Mononuclear cell (primary cell): ENCODE measurements around the gene PCGF3. TPM values are rescaled to one million over a fixed set of nuclear protein-coding genes. Genes with fewer than 3 reads are reported as not detected.

Source experiments
- H3K27me3 ChIP-seq: 2 replicates; pipeline ENCODE4 v1.6.0; 2011; ENCODE audit warnings: low read length, control low read depth; ENCODE audit not compliant: insufficient read depth
- H3K4me1 ChIP-seq: 2 replicates; pipeline ENCODE4 v1.5.1; 2011; ENCODE audit warnings: mild to moderate bottlenecking, low read length, control low read depth; ENCODE audit not compliant: insufficient read depth
- H3K4me3 ChIP-seq: 2 replicates; pipeline ENCODE4 v1.5.1; 2011; ENCODE audit warnings: mild to moderate bottlenecking, low read length, moderate library complexity
- H3K9me3 ChIP-seq: 2 replicates; pipeline ENCODE4 v1.5.1; 2011; ENCODE audit warnings: low read depth, mild to moderate bottlenecking, control low read depth, low read length
- total RNA-seq: library from RNA; depleted of rRNA; stranded (reverse); fragments of >200 nt; gene quantifications from one replicate; pipeline ENCODE4 v1.2.3, GENCODE V29; 2012

Gene PCGF3
- total RNA-seq, 1 donor: 49.7 TPM

DNA sequence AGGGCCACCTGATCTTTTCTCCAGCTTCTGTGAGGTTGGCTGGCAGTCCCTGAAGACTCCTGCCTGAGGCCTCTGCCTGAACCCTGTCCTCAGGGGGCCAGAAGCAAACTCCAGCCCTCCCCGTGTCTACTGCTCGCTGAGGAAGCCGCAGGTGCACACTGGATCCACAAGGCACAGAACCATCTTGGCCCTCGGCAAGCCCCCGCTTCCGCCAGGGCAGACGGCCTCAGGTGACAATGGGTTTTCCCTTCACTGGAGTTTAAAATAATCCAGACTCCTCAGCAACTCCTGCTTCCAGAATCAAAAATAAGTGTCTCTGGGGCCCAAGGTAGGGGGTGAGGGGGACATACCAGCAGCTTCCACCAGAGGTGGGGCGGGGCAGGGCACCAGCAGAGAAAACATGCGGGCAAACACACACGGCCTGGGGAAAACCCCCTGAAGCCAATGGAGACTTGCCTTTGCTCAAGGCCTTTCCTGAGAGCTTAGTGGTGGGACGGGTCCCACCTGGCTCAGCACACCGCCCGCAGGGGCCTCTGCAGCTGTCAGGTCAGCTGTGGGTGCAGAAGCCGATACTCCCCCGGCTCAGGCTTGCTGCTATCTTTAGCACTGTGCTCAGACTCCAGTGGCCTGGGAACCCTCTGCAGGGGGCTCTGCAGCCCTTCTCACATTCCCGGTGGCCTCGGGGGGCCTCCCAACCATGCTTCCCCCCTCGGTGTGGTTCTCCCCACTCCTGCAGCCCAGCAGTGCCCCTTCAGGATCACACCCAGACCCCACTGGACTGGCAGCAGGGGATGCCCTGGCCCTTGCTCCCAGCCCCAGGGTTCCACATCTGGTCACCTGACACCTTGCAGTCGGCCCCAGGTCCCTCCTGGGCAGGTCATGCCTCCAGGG is 29.4 kb upstream of the PCGF3 start:
- Histone ChIP-seq H3K4me3 (no peak overlapping the region), H3K4me1 (peaks cover 28% of the 10 kb centered on the region), H3K9me3 (no peaks in the 10 kb centered on the region), H3K27me3 (no peaks in the 10 kb centered on the region)

DNA sequence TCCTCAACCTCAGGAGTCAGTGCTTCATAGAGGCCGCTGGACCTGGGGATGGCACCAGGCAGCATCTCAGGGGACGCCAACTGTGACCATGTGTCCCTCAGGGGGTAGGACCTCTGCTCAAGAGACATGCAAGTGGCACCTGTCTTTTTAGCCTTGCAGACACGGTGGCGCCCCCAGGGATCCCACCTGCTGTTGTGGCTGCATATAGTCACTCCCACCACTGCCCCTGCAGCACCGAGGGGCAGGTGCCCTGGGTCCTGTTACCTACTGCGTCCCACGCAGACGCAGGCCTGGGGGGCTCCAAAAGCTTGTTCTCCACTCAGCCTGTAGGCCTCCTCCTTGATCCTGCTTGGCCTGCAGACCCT is 28.8 kb upstream of the PCGF3 start:
- no peak overlapping the region for H3K4me3 ChIP-seq

DNA sequence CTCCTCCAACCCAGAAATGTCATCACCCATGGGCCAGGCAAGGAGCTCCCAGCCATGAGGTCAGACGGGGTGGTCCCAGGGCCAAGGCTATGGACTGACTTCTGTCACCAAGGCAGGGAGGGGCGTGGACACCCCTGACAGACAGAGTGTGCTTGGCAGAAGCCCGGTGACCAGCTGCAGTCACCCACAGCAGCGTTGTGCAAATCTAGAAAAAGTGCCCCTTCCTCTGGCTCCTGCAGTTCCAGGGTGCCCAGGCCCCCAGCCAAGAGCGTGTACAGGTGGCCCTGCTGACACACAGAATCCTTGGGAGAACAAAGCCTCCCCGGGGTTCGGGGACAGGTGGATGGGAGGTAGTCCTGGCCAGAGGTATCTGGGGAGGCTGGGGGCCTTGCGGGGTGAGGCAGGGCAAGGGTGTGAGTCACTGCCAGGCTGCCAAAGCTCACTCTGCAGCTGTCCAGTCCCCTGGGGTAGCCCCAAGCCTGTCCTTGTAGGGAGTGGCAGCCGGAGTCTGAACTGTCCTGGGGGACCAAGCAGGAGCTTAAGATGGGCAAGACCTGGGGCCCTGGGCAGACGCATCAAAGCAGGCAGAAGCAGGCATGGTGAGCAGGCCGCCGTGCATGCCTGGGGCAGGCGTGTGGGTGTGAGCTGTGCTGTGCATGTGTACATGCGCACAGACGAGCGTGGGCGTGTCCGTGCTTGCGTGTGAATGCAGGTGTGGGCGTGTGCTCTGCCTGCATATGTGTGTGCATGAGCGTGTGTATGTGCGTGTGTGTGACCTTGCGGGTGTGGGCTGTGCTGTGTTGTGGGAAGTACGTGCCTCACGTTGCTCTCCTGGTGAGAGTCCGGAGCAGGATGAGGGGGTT is 28.0 kb upstream of the PCGF3 start:
- no peak overlapping the region for H3K4me3 ChIP-seq
- peaks cover 28% of the 10 kb centered on the region for H3K4me1 ChIP-seq
- H3K27me3 ChIP-seq: no peaks in the 10 kb centered on the region
- no peaks in the 10 kb centered on the region for H3K9me3 ChIP-seq

More for the DNA sequence above, 28.8 kb upstream of the PCGF3 start:
- H3K27me3 ChIP-seq: no peaks in the 10 kb centered on the region
- peaks cover 28% of the 10 kb centered on the region for H3K4me1 ChIP-seq
- no peaks in the 10 kb centered on the region for H3K9me3 ChIP-seq

DNA sequence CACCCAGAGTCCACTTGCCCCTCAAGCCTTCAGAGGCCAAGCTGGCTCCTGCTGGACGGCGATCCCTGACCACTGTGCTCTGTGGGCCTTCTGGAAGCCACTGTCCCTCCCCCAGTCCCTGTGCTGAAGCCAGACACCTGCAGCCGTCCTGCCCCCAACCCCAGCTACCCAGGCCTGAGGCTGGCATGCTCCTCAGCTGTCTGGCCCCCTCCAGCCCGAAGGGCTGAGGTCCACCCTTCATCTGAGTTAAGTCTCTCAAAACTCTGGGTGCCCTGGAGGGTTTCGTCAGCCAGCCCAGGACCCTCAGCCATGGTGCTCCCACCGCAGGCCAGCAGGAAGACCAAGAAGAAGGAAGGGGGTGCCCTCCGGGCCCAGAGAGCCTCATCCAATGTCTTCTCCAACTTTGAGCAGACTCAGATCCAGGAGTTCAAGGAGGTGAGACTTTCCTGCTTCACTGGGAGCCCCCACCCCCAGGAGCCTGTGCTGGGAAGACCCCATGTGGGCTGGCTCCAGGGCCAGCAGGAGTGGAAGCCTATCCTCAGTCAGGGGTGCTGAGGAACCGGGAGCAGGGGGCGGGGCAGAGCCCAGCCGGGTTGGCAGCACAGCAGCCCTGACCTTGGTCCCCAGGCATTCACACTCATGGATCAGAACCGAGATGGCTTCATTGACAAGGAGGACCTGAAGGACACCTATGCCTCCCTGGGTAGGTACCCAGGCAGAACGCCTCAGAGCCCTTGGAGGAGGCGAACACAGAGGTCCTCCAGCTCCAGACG is 27.1 kb upstream of the PCGF3 start:
- Histone ChIP-seq H3K4me3 (no peak overlapping the region), H3K9me3 (no peaks in the 10 kb centered on the region), H3K4me1 (peaks cover 23% of the 10 kb centered on the region), H3K27me3 (no peaks in the 10 kb centered on the region)

DNA sequence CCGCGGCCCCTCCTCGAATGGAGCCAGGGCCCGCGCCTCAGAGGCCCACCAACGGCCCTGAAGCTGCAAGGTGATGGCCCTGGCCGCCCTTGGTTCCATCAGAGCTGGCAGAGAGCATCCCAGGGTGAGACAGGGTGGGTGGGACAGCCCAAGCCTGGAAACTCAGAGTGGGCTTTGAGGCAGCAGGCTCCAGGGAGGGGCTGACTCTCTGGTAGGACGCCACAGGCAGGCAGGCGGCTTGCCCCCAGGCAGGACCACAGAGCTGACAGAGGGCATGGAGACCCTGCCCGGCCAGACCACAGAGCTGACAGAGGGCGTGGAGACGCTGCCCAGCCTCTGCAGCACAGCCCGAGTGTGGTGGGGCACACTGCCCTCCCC is 26.5 kb upstream of the PCGF3 start:
- peaks cover 25% of the 10 kb centered on the region for H3K4me1 ChIP-seq
- H3K27me3 ChIP-seq: no peaks in the 10 kb centered on the region
- no peaks in the 10 kb centered on the region for H3K9me3 ChIP-seq
- no peak overlapping the region for H3K4me3 ChIP-seq

DNA sequence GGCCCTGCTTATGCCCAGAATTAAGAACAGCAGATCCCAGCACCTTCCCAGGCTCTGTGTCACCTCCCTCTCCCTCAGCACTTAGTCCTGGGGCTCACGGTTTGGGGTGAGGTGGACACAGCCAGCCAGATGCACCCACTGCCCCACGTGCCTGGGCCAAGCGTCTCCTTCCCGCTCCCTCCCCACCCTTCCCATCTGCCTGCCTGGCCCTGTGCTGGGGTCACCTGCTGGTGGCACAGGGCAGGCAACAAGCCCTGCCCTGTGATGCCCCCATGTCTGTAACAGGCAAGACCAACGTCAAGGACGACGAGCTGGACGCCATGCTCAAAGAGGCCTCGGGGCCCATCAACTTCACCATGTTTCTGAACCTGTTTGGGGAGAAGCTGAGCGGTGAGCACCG is 26.0 kb upstream of the PCGF3 start:
- H3K4me1 ChIP-seq: peaks cover 25% of the 10 kb centered on the region
- H3K27me3 ChIP-seq: no peaks in the 10 kb centered on the region
- no peaks in the 10 kb centered on the region for H3K9me3 ChIP-seq
- no peak overlapping the region for H3K4me3 ChIP-seq

DNA sequence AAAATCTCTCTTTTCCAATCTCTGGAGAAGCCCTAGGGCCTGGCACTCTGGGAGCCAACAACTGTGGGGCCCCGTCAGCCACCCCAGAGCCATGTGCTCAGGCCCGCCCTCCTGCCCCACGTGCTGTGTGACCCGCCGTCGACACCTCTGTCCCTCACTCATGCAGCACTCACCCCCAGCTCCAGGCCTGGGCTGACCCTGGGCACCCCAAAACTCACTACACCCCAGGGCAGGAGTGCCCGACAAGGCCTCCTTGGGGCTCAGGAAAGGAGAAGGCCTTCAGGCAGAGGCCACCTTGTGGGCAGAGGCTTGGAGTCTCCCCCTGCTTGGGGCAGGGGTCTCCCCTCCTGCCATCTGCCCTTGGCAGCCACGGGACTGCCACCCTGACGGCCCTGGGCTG is 25.5 kb upstream of the PCGF3 start:
- Histone ChIP-seq H3K9me3 (no peaks in the 10 kb centered on the region), H3K4me3 (no peak overlapping the region), H3K4me1 (peaks cover 21% of the 10 kb centered on the region), H3K27me3 (no peaks in the 10 kb centered on the region)

DNA sequence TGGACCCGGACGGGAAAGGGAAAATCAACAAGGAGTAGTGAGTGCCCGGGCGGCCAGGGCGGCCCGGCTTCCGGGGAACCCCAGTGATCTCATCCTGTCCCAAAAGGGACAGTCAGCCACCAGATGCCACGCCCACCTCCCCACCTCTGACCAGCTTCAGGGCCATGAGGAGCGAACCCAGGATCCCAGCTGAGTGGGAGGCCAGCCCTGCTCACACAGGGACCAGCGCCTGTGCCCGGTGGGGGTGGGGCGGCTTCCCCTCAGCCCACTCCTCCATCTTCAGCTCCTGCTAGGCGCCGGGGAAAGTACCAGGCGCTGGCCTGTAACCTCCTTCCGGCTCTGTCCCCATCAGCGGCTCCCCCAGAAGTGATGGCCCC is 25.1 kb upstream of the PCGF3 start:
- no peak overlapping the region for H3K4me3 ChIP-seq
- no peaks in the 10 kb centered on the region for H3K9me3 ChIP-seq
- no peaks in the 10 kb centered on the region for H3K27me3 ChIP-seq
- H3K4me1 ChIP-seq: peaks cover 16% of the 10 kb centered on the region

DNA sequence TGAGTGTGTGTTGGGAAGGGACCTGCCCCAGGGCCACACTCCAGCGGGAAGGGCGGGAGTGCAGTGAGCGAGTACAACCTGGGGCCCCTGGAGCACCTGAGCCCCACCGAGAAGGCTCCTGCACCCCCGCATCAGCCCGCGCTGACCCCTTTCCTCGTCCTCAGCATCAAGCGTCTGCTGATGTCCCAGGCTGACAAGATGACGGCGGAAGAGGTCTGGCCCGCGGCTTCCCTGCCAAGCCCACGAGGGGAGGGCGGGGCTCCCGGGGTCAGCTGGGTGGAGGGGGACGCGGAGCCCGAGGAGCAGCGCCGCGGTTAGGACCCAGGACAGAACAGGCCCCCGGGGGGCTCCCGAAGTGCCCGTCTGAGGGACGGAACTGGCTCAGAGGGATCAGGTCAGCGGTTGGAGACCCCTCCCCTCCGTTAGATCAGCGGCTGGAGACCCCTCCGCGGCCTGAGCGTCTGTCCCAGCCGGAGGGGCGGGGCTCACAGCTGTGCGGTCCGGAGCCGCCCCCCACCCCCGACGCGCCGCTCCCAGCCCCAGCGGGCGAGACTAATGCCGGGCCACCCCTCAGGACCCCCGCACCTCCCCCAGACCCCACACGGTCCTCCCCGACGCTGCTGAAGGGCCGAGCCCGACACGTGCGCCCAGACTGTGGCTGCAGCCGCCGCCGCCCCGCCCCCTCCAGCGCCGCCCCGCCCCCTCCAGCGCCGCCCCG is 24.5 kb upstream of the PCGF3 start:
- no peak overlapping the region for H3K4me3 ChIP-seq
- H3K9me3 ChIP-seq: no peaks in the 10 kb centered on the region
- H3K27me3 ChIP-seq: no peaks in the 10 kb centered on the region
- peaks cover 15% of the 10 kb centered on the region for H3K4me1 ChIP-seq

DNA sequence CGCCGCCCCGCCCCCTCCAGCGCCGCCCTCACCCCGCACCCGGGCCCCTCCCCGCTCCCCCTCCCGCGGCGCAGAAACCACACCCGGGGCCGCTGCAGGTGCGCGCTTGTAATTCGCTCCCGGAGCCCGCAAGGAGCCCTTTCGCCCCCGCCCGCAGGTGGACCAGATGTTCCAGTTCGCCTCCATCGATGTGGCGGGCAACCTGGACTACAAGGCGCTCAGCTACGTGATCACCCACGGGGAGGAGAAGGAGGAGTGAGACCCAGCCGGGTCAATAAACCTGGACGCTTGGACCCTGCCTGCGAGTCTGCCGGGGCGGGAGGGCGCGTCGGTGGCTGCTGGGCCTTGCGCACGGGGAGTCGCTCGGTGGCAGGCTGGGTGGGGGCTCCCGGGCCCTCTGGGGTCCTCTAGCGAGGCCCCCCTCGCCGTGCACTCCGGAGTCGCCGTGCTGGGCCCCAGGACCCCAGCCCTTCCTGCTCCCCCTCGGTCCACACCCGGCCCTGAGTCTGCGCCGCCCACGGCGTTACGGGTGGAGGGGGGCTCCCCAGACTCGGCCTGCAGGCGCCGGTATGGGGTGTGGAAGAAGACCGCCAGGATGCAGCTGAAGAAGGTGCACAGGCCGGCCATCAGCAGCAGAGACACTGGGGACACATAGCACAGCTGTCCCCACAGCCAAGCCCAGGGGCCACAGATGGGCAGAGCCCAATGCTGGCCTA is 23.7 kb upstream of the PCGF3 start:
- no peaks in the 10 kb centered on the region for H3K27me3 ChIP-seq
- H3K4me1 ChIP-seq: peaks cover 21% of the 10 kb centered on the region
- no peak overlapping the region for H3K4me3 ChIP-seq
- no peaks in the 10 kb centered on the region for H3K9me3 ChIP-seq

DNA sequence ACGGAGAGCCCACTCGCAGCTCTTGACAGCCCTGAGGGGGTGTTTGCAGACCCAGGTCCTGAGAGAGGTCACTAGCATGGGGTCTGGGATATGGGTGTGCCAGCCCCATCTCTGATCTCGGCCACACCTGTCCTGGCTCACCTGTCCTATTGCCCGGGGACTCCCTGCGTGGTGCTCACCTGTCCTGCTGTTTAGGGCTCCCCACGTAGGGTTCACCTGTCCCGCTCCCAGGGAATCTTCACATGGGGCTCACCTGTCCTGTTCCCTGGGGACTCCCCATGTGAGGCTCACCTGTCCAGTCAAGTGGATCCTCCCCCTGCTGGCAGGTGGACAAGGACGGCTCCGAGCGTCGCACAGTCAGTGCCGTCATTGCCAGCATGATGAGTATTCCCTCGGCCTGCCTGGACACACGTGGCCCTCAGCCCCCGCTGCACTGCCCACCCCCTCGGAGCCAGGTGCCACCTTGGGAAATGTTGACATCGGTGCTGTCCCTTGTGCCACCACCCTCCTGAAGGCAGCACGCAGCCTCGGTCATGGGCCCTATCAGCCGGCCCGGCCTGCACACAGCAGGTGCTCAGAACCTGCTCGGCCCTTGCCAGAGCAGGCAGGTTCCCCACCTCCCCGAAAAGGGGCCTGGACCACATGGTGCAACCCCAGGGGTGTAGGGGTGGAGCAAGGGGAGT is 23.0 kb upstream of the PCGF3 start:
- H3K9me3 ChIP-seq: no peaks in the 10 kb centered on the region
- H3K4me3 ChIP-seq: no peak overlapping the region
- H3K27me3 ChIP-seq: no peaks in the 10 kb centered on the region
- H3K4me1 ChIP-seq: peaks cover 27% of the 10 kb centered on the region

DNA sequence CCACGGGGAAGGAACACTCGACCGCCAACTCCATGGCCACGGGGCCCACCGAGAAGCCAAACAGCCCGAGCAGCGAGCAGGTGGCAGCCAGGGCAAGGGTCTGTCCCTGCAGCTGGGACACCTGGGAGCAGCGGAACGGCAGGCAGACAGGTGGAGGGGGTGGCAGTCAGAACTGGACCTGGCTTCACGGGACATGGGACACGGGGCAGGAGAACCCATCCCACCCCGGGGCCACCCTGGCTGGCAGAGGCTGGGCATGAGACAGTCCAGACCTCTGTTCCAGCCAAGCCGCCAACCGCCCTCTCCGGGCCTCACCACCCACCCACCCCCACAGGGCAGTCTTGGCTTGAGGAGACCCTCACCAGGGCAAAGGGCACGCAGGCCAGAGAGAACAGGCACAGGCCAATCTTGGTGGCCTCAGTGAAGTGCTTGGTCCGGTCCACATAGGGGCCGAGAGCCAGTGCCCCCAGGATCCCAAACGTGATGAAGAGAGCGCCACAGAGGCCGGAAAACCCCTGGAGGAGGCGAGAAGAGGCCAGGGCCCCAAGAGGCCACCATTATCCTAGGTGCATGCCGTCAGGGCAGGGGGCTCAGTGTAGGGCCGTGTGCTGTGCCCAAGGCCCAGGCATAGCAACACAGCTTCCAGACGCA is 22.3 kb upstream of the PCGF3 start:
- H3K27me3 ChIP-seq: no peaks in the 10 kb centered on the region
- H3K4me1 ChIP-seq: peaks cover 34% of the 10 kb centered on the region
- H3K4me3 ChIP-seq: no peak overlapping the region
- H3K9me3 ChIP-seq: no peaks in the 10 kb centered on the region

DNA sequence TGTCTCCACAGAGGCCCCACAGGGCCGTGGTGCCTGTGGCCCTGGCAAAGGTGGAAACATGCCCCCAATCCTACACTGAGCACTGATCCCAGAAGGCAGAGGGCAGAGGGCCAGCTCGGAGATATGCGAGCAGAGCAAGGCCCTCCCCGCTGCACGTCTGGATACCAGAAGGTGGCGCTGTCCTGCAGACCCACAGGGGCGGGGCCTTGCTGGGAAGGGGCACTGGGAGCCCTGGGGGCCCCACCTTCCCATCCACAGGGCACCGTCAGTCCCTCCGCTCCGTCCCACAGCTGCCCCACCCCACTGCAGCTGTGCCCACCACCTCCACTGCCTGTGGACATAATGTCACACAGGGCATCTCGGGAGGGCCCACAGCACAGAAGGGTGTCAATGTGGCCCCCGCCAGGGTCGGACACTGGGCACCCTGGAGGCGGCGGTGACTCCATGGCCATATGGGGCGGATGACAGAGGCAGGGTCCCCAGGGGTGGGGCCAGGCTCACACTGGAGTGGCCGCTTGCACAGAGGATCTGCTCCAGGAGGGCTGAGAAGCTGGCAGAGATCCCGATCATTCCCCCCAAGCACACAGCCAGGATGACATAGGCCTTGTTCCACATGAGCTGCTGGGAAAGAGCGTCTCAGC is 21.5 kb upstream of the PCGF3 start:
- Histone ChIP-seq H3K9me3 (no peaks in the 10 kb centered on the region), H3K4me3 (no peak overlapping the region), H3K27me3 (no peaks in the 10 kb centered on the region), H3K4me1 (peaks cover 40% of the 10 kb centered on the region)
